HG03575 (cell line): ENCODE data around the gene KCNK15.

ENCODE experiments used
- ATAC-seq: cut with Tn5 transposase; IDR thresholded peaks from one replicate; pipeline ENCODE4 v1.9.1; 2021; ENCODE audit not compliant: unreplicated experiment, insufficient number of reproducible peaks, low FRiP score; ENCODE audit errors: extremely low read depth

Gene KCNK15

GRCh38 chr20:44714701-44715498 is 30.8 kb upstream of the KCNK15 start, which contains the start of gene CCN5:
Gene CCN5 (plus strand): TSS chr20:44715369. CDS start chr20:44715391, 22 bp downstream.
- ATAC-seq: no peak

- no peak for ATAC-seq
These were observed 30.0 kb upstream of the KCNK15 start for GRCh38 chr20:44715499-44716308.

- no peak for ATAC-seq
These were observed 29.2 kb upstream of the KCNK15 start for GRCh38 chr20:44716309-44717106.

- ATAC-seq: no peak
These were observed 27.7 kb upstream of the KCNK15 start for GRCh38 chr20:44717986-44718385.

- no peak for ATAC-seq
These were observed 25.8 kb upstream of the KCNK15 start for GRCh38 chr20:44719841-44720240.

- no peak for ATAC-seq
These were observed 25.1 kb upstream of the KCNK15 start for GRCh38 chr20:44720621-44720996.

GRCh38 chr20:44720997-44721784 is 24.5 kb upstream of the KCNK15 start:
- no peak for ATAC-seq

- ATAC-seq: no peak
These were observed 23.9 kb upstream of the KCNK15 start for GRCh38 chr20:44721785-44722054.

GRCh38 chr20:44722990-44723389 is 22.7 kb upstream of the KCNK15 start:
- ATAC-seq: no peak

- no peak for ATAC-seq
These were observed 22.3 kb upstream of the KCNK15 start for GRCh38 chr20:44723391-44723790.

- no peak for ATAC-seq
These were observed 21.8 kb upstream of the KCNK15 start for GRCh38 chr20:44723798-44724362.

- no peak for ATAC-seq
These were observed 21.1 kb upstream of the KCNK15 start for GRCh38 chr20:44724423-44725091.

GRCh38 chr20:44725837-44726236 is 19.8 kb upstream of the KCNK15 start:
- ATAC-seq: no peak

- ATAC-seq: no peak
These were observed 18.6 kb upstream of the KCNK15 start for GRCh38 chr20:44727039-44727438.

- ATAC-seq: no peak
These were observed 18.0 kb upstream of the KCNK15 start for GRCh38 chr20:44727651-44728050.

- ATAC-seq: no peak
These were observed 16.7 kb upstream of the KCNK15 start for GRCh38 chr20:44728801-44729443.

- no peak for ATAC-seq
These were observed 15.2 kb upstream of the KCNK15 start for GRCh38 chr20:44730441-44730840.

GRCh38 chr20:44731657-44732056 is 14.0 kb upstream of the KCNK15 start:
- no peak for ATAC-seq
